Measurements from ENCODE around the gene OAT.

The OAT gene

DNA sequence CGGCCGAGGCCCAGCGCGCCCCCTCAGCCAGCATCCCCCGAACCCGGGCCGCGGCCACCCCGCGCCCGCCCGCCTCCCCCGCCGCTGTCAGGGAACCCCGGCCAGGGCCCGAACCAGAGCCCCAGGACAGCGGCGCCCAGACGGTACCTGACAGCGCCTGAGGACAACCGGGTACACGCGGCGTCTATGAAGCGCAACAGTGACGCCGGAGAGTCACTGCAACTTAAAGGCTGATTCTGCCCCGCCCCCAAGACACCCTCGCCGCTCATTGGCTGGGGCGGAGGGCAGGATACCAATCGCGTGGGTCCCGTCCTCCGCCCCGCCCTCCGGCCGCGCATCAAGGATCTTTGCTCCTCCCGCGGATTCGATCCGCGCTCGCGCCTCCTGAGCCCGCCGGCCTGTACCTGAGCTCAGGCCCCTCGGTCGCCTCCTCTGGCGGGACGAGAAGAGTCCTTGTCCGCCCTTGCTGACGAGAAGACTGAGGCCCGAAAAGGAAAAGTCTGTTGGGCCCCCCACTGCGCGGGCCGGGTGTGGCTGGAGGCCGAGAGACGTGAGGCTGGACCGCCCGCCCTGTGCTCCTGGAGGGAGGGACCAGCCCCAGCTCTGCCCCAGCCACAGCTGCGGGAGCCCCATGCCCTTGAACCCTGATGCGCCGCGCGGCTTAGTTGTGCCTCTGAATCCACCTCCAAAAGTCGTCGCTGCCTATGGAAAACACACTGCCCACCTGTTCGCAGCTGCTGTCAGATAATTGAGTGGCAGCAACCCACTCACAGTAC is at the start of gene OAT:
OAT (minus strand) TSS at position 198 of the 776 bp plus-strand sequence. CDS start 6,752 bp downstream, outside the sequence.
- DNase-seq = peak; percentile 96

DNA sequence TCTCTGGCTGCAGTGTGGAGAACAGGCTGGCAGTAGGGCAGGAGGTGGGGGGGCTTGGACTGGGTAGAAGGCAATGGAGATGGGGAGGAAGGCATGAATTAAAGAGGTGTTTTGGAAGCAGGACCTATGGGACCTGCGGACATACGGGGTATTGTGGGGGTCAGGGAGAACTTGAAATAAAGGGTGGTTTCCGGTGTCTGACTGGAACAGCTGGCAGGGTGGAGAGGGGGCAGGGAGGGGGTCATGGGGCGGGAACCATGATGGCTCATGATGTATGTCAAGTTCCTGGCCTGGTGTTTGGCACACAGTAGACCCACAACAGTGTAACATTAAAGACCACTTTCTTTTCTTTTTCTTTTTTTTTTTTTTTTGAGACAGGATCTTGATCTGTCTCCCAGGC is 48.4 kb upstream of the OAT start:
- no peak for DNase-seq

DNA sequence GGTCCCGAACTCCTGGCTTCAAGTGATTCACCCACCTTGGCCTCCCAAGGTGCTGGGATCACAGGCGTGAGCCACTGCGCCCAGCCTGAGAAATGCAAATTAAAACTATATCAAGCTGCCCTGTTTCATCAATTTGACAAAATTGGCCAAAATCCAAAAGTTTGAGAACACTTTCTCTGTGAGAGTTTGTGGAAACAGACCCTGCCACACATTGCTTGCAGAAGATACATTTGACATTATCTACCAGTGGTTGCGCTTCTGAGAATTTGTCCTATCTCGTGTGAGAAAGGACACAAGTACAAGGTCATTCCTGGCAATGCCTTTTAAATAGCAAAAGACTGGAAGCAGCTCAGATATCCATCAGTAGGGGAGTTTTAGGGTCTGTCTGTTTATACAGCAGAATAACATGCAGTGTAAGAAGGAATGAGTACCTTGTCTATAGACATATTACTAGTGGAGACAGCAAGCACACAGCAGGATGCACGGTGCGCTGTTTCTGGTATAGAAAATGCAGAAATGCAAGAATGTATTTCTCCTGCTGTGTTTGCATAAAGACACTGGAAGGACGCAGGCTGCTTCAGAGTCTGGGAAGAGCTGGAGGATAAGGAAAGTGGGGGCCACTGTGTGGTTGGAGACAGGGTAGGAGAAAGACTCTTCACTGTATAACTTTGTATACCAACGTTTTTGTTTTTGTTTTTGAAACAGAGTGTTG is 47.2 kb upstream of the OAT start:
- no peak for DNase-seq

DNA sequence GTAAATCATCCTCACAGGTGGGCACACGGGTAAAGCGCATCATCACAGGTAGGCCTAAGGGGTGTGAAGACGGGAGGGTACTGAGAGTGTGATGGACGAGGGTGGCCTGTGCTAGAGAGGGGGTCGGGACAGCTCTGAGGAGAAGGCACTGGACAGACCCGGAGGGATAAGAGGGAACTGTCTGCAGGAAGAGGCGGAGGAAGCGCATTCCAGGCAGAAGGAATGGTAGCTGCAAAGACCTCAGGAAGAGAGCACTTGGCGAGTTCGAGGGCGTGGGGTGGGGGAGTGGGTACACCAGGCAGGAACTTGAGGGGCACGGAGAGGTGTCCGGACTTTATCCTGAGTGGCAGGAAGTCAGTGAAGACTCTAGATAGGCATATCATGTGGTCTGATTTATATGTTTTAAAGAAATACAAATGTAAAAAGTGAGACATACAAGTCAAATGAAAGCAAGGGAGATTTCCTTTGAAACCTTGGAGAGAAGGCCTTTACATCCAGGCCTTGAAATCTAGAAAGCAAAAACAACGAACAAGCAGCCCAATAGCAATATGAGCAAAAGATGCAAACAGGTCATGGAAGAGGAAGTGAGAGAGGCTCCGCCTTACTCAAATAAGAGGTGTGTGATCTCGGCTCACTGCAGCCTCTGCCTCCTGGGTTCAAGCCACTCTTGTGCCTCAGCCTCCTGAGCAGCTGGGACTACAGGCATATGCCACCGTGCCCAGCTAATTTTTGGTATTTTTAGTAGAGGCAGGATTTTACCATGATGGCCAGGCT is 46.5 kb upstream of the OAT start:
- no peak for DNase-seq

DNA sequence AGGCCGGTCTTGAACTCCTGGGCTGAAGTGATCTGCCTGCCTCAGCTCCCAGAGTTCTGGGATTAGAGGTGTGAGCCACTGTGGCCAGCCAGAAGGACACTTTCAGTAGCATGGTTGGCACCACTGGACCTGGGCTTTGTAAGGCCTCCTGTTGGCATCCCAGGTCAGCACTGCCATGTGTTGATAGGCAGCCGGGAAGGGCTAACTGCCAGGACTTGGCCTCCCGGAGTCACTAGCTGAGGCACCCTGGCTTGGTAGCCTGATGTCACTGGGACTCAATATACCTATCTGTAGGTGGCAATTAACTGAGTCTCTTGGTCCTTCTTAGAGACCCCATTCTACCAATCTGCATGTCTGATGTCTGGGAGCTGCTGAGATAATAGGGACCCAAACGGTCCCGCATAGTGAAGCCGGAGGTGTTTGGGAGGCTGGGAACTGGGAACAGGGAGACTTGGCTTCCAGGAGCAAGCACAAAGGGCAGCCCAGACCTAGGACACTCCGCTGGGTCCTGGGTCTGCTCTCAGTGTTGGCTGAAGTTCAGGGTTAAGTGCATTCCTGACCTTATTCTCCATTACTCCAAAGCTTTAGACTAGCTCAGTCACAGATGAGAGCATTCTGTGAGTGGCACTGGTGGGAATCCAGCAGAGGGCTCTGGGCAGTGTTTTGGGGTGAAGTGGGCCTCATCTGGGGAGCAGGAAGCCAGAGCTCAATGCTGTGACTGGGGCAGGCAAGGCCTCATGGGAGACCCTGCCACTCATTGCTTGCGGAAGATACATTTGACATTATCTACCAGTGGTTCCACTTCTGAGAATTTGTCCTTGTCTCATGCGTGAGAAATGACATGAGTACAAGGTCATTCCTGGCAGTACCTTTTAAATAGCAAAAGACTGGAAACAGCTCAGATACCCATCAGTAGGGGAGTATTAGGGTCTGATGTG is 45.6 kb upstream of the OAT start:
- DNase-seq = no peak

DNA sequence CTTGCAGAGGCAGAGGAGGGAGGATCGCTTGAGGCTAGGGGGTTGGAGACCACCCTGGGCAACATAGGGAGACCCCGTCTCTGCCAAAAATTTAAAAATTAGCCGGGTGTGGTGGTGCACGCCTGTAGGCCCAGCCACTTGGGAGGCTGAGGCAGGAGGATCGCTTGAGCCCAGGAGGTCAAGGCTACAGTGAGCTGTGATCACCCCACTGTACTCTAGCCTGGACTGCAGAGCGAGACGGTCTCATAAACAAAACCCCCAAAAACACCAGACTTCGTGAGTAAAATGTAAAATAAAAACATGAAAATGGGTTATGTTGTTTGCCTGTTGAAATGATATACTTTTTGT is 43.6 kb upstream of the OAT start:
- no peak for DNase-seq

DNA sequence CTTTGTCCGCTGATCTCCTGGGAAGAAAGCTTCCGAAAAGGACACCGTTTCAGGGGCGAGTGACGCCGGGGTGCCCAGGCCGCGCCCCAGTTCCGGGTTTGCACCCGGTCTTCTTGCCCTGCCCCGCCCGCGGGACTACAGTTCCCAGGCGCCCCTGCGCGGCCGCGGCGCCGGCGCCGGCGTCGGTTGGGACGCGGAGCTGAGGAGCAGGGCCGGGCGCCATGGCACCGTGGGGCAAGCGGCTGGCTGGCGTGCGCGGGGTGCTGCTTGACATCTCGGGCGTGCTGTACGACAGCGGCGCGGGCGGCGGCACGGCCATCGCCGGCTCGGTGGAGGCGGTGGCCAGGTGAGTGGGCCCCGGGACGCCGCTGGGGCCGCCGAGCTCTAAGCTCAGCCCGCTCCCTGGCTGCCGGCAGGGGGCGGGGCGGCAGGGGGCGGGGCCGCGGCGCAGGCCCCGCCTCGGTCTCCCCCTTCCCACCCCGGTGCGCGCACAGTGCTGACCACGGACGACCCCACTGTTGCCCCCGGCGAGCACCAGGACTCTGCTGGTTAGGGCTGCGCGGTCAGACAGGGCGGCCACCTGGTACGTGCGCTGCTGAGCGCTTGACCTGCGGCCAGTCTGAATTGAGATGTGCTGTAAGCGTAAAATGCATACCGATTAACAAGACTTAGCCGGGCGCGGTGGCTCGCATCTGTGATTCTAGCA is 43.1 kb upstream of the OAT start, which contains the start of gene LHPP:
LHPP (plus strand) TSS at position 182 of the 706 bp plus-strand sequence; CDS start at position 222, 40 bp downstream.
- DNase-seq = peak; percentile 96

DNA sequence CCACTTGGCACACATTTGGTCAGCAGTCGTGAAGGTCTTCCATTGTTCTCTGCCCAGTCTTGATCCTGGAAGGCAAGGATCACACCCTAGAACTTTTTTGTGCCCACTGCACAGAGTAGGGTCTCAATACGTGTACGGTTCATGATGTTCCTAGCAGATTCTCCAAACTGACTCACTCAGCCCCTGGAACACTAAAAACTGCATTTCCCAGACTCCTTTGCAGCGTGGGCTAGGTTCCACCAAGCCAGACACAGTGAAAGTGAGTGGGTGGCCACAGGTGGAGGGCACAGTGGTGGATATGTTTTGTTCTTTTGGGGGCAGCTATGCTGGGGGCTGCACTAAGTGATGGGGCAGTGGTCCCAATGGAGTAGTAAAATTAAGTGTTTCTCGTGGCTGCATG is 41.4 kb upstream of the OAT start:
- no peak for DNase-seq

DNA sequence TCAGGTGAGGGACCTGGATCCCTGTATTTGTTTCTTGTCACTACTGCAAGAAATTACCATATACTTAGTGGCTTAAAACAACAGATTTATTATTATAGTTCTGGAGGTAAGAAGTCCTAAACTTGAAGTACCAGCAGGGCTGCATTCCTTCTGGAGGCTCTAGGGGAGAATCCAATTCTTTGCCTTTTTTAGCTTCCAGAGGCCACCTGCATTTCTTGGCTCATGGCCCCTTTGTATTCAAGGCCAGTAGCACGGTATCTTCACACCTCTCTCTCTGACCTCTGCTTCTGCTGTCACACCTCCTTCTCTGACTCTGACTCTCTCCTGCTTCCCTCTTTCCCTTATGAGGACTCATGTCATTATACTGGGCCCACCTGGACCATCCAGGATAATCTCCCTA is 40.7 kb upstream of the OAT start:
- DNase-seq = no peak

DNA sequence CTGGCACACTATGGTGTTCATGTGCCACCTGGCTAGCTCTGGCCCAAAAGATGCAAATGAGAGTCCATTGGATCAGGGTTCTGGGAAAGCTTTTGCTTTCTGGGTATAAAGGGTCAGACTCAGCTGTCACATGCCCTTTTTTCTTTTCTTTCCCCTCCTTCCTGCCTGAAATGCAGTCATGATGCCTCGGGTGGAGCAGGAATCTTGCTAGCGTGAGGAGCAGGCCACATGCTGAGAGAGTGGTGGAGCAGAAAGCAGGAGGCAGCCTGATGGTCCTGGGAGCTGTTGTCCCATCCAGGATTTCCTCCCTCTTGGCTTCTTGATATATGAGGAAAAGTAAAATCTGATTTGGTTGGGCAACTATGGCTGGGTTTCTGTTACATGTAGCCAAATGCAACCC is 40.2 kb upstream of the OAT start:
- DNase-seq = no peak

DNA sequence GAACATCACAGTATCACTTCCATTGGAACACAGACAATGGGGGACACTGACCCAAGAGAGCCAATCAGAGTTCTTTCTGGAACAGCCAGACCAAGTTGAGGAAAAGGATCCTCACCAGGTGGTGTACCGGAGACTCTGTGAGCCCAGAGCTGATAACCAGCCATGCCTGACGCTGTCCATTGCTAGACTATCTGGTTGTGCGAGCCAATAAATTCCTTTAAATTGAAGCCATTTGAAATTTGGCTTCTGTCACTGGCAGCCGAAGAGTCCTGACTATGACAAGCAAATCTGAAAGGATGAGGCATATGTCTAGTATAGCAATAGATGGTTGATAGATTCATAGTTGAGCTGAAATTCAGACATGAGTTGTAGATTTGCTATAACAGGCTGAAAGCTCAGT is 39.8 kb upstream of the OAT start:
- DNase-seq = no peak

DNA sequence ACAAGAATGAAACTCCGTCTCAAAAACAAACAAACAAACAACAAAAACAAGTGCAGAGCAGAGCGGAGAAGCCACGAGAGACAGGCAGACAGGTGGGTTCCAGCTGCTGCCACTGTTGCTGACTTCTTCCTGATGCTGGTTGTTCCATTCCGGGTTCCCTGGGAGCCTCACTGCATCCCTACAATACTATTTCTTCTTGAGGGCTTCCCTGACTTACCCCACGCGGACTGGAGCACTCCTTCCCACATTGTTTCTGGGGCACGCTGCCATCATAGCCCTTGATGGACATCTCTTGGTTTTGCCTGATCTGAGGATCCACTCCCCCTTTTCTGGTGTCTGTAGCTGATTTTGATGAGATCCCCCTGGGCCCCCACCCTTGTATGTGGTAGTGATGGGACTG is 36.7 kb upstream of the OAT start:
- DNase-seq = no peak

DNA sequence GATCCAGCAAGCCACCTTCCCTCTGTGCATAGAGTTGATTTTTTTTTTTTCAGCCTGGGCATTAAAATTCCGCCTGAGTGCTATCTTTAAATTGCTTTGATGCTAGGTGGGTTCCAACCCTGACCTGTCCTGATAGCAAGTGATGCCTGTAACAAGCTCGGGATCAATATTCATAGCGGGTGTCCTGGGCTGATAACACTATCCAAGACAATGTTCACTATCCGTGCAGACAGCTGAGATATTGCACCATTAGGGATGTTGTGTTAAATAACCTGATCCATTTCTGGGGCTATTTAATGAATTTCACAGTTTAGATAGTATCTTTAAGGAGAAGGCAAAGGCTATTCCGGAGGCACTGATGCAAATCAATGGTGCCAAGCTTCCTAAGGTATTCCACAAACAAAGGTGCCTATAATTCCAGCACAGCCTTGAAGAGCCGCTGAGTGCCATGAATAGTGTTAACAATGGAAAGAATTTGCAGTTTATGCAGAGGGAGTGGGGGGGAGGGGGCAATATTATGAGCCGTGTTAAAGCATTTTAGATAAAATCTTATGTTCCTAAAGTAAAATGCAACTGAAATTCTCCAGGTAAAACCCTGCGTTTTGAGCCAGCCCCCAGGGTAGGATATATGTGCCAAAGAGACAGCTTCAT is 35.4 kb upstream of the OAT start:
- DNase-seq = peak; percentile 24

DNA sequence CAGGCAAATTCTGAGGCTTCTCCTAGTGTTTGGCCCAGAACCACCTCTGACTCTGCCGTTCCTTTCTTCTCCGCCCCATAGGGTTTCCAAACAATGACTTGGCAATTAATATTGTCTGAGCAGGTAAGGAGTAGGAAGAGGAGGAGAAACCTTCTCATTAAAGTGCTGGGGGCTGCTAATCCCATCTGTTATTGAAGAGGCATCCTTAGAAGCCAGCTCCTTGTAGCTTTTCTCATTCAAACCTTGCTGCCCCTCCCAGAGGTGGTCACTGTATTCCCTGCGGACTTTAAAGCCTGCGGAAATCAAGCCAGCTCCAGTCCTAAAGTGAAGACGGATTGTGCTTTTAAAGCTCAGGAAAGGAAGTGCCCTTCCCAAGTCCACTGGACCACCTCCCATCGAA is 32.6 kb upstream of the OAT start:
- no peak for DNase-seq

DNA sequence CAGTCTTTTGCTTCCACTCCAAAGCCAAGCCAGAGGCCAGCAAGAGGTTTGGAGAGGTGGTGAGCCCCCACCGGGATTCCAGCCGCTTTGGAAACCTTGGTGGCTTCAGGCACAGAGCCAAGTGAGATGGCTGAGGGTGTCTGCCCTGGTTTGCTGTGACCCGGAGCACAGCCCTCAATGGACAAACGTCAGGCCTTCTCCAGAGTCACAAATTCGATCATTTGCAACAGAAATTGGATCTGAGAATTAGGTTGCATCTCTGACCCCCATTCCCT is 32.0 kb upstream of the OAT start:
- DNase-seq = peak; percentile 12

DNA sequence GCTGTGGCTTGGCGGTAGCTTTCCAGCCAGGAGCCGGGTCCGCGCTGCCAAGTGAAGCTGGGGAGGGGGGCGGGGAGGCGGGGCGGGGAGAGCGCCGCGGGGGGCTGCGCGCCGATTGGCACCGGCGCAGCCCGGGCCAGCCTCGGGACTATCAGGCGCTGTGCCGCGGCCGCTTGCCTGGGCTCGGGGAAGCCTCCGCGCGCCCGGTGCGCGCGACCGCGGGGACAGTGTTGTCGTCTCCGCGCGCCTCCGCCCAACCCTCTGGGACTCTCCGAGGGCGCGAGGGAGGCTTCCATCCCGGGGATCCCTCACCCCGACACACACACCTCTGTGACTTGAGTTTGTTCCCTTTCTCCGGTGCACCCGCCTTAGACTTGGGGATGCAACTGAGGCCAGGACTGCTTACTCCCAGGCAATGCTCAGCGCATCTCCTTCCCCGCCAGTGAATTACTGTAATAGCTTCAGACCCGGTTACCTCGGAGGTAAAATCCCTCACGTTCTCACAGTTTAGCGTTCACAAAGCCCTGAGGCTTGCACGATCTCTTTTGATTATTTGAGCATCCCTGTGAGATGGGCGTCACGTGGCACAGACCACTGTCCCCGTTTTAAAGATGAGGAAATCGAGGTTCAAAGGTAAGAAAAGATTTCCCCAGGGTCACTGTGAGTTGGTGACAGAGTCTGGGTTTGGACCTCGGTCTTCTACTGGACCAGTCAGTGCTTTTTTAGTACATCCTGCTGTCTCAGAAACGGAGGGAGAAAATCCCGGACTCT is 31.5 kb upstream of the OAT start, which contains the start of gene NKX1-2:
NKX1-2 (minus strand) TSS at position 24 of the 771 bp plus-strand sequence. CDS start 92 bp downstream, outside the sequence.
- DNase-seq = peak; percentile 72

DNA sequence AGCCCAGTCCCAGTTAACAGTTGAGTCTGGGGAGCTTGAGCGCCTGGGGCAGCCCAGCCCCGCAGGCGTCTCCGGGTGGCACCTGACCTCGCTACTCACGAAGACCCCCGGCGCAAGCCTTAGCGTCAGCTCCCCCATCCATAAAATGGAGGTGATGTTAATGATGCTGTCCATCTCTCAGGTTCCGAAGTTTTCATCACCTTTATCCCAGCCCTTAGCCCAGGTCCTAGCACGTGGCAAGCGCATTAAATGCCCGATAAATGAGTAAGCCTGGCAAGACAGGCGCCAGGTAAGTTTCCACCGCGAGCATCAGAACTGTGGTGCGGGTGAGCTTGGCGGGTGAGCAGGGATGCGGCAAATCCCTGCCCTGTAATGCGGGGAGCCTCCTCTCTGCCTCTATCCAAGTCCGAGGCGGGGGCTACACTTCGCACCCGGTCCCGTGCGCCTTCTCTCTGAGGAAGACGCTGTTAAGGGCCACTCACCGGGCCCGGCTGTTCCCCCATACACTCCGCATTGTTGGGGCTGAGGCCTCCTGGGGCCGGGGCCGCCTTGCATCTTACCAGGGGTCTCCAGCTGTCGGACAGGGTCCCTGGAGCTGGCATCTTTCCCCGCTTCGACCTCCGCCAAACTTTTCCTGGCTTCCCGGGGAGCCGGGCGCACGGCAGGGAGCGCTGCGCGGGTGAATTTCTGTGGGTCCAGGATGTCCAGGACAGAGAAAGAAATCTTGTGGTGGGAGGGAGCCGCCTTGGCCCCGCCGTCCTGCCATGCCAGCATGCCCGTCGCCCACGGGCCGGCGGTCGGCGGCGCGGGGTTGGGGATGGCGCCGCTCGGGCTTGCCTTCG is 30.7 kb upstream of the OAT start:
- DNase-seq = peak; percentile 66

DNA sequence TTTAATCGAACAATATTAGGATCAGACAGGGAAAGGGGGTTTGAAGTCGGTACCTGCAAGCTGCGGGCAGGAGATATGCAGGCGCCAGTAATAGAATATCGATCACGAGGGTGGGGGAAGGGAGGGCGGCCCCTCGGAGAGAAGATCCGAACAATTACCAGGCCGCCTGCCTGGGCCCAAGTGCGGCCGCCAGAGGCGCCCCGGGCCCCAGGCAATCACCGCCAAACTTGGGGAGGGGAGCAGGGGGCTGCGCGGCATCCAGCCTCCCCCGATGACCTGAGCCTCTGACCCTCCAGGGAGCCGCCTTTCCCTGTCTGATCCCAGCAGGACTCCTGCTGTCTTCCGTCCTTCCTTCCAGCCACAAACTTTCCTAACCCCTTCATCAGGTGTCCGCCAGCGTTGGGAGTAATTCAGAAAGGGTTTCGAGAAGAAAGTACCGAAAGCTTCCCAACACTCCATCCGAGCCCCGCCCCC is 30.0 kb upstream of the OAT start:
- peak; percentile 47 for DNase-seq

DNA sequence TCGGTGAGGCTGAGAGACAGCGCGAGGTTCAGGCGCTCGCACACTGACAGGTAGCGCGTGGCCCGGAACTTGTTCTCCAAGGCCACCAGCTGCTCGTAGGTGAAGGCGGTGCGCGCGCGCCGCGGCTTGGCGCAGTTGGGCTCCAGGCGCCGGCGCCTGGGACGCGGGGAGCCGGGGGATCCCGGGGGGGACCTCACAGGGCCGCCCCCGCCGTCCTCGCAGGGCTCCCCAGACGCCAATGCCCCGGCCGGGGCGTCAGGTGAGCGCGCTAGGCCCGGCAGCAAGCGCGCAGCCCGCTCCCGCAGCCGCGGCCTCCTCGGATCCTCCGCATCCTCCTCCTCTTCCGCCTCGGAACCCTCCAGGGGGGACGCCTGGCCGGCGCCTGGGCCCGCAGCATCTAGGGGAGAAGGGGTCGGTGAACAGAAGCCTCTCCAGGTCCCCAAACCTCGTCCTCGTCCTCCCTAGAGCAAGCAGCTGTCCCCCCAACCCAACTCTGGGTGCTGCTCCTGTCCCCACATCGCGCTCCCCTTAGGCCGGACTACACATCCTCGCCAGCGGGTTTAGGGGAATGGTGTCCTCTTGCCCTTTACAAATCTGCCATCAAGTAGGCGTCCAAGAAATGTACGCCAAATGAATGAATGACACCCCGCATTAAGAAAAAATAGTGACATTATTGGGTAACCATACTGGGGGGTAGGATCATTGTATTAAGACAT is 29.2 kb upstream of the OAT start:
- peak; percentile 48 for DNase-seq

Data from retina (tissue), 1 donor.